ENCODE results near the gene COQ3.
A peak's percentile ranks its signal among the peaks of the same experiment; 100 is the strongest.

Gene COQ3

GRCh38 chr6:99331531-99331930, 62.5 kb downstream of the COQ3 start:
- DNase-seq (ENCODE audit: low spot score): no peak

GRCh38 chr6:99330159-99330558, 63.8 kb downstream of the COQ3 start:
- peak; percentile 73 for DNase-seq (ENCODE audit: low spot score)

- DNase-seq (ENCODE audit: low spot score): no peak
Observed at GRCh38 chr6:99324996-99325395, 69.0 kb downstream of the COQ3 start.

Measured in kidney capillary endothelial cell (primary cell).